ENCODE results near the gene SLC35F6.

- TF ChIP-seq POLR2AphosphoS5 (IDR thresholded peaks at IDR 0.05) (no peak), POLR2A (IDR thresholded peaks at IDR 0.05) (no peak), CTCF (IDR thresholded peaks at IDR 0.05) (no peak), EP300 (IDR thresholded peaks at IDR 0.05) (no peak)
Observed at GRCh38 chr2:26778098-26778497, 14.0 kb downstream of the SLC35F6 start.
